GM23338 (cell line): Measurements from ENCODE around the gene MARK3. TPM values are rescaled to one million over a fixed set of nuclear protein-coding genes. Genes with fewer than 3 reads are reported as not detected.

Source experiments
- ATAC-seq: fragments of 200-7000 bp; cut with Tn5 transposase; 3 replicates; pipeline ENCODE4 v1.9.1; 2020
- DNase-seq: peaks from one replicate; pipeline ENCODE4 v3.0.0-alpha.2; 2015; ENCODE audit warnings: low spot score
- H2AFZ ChIP-seq: fragments of 200-600 bp; sonication (generic); 2 replicates; pipeline ENCODE4 v1.8.0; 2016; ENCODE audit warnings: antibody characterized with exemption, mild to moderate bottlenecking, moderate library complexity
- H3F3A ChIP-seq: fragments of 200-600 bp; sonication (generic); replicated peaks from 2 replicates; pipeline ENCODE4 v1.8.0; 2017; ENCODE audit warnings: antibody characterized with exemption, mixed run types, low read depth
- H3K27ac ChIP-seq: fragments of 200-600 bp; sonication (generic); 2 replicates; pipeline ENCODE4 v1.6.1; 2016; ENCODE audit warnings: low read depth
- H3K27me3 ChIP-seq: fragments of 200-600 bp; sonication (generic); 2 replicates; pipeline ENCODE4 v1.8.0; 2016; ENCODE audit warnings: mild to moderate bottlenecking, mixed run types, moderate library complexity; ENCODE audit not compliant: insufficient read depth
- H3K36me3 ChIP-seq: fragments of 200-600 bp; sonication (generic); 2 replicates; pipeline ENCODE4 v1.8.0; 2016; ENCODE audit warnings: mild to moderate bottlenecking; ENCODE audit not compliant: insufficient read depth
- H3K4me1 ChIP-seq: fragments of 200-600 bp; sonication (generic); 2 replicates; pipeline ENCODE4 v1.8.0; 2016; ENCODE audit warnings: mild to moderate bottlenecking, moderate library complexity; ENCODE audit not compliant: insufficient read depth
- H3K4me2 ChIP-seq: fragments of 200-600 bp; sonication (generic); 2 replicates; pipeline ENCODE4 v1.7.1; 2017; ENCODE audit warnings: mixed run types
- H3K4me3 ChIP-seq: fragments of 200-600 bp; sonication (generic); 2 replicates; pipeline ENCODE4 v1.6.1; 2016; ENCODE audit warnings: mixed run types
- H3K79me2 ChIP-seq: fragments of 200-600 bp; sonication (generic); replicated peaks from 2 replicates; pipeline ENCODE4 v1.8.0; 2017; ENCODE audit warnings: mild to moderate bottlenecking; ENCODE audit not compliant: insufficient read depth
- H3K9me2 ChIP-seq: fragments of 200-600 bp; sonication (generic); 2 replicates; pipeline ENCODE4 v1.8.0; 2017; ENCODE audit not compliant: insufficient read depth
- H4K20me1 ChIP-seq: fragments of 200-600 bp; sonication (generic); replicated peaks from 2 replicates; pipeline ENCODE4 v1.8.0; 2017; ENCODE audit warnings: mild to moderate bottlenecking; ENCODE audit not compliant: insufficient read depth
- H3K27ac Mint-ChIP-seq: 2 replicates; pipeline ENCODE4 v1.8.0; 2020; ENCODE audit warnings: inconsistent platforms, mild to moderate bottlenecking, moderate library complexity, mixed read lengths
- H3K27me3 Mint-ChIP-seq: 3 replicates; pipeline ENCODE4 v1.8.0; 2022; ENCODE audit warnings: low read depth, mild to moderate bottlenecking, moderate library complexity, mixed read lengths, inconsistent platforms; ENCODE audit not compliant: insufficient read depth, poor library complexity
- H3K36me3 Mint-ChIP-seq: 3 replicates; pipeline ENCODE4 v1.8.0; 2021; ENCODE audit warnings: low read depth, mild to moderate bottlenecking, inconsistent platforms, moderate library complexity, mixed read lengths
- H3K4me1 Mint-ChIP-seq: 3 replicates; pipeline ENCODE4 v1.8.0; 2020; ENCODE audit warnings: mild to moderate bottlenecking, inconsistent platforms, mixed read lengths
- H3K4me3 Mint-ChIP-seq: 3 replicates; pipeline ENCODE4 v1.8.0; 2021; ENCODE audit warnings: moderate library complexity, mild to moderate bottlenecking, inconsistent platforms, mixed read lengths
- H3K9me3 Mint-ChIP-seq: 3 replicates; pipeline ENCODE4 v1.8.0; 2020; ENCODE audit warnings: moderate library complexity, mild to moderate bottlenecking, inconsistent platforms, mixed read lengths
- CREB1 ChIP-seq: fragments of 250-450 bp; sonication (Bioruptor Pico); IDR thresholded peaks from 2 replicates; pipeline ENCODE4 v1.5.0; 2020; ENCODE audit warnings: low read depth, mild to moderate bottlenecking, moderate library complexity
- CTCF ChIP-seq, 2 experiments: fragments of 200-600 bp in 1 of 2; sonication (generic) in 1 of 2; conservative IDR thresholded peaks; 2 replicates each; pipeline versions ENCODE4 v1.5.1 to v1.6.1; 2016 to 2017; ENCODE audit warnings: antibody characterized with exemption in 2 of 2, low read depth in 2 of 2, mild to moderate bottlenecking in 2 of 2, moderate library complexity in 1 of 2
- ETS1 ChIP-seq: IDR thresholded peaks from 2 replicates; pipeline ENCODE4 v1.6.1; 2016; ENCODE audit warnings: antibody characterized with exemption
- EZH2 ChIP-seq: fragments of 200-600 bp; sonication (generic); IDR thresholded peaks from one replicate; pipeline ENCODE4 v1.8.0; 2017; ENCODE audit warnings: antibody characterized with exemption, mild to moderate bottlenecking, low read depth; ENCODE audit not compliant: unreplicated experiment
- EZH2phosphoT487 ChIP-seq: fragments of 200-600 bp; sonication (generic); IDR thresholded peaks from one replicate; pipeline ENCODE4 v1.8.1; 2018; ENCODE audit warnings: antibody characterized with exemption; ENCODE audit not compliant: unreplicated experiment
- JUNB ChIP-seq: IDR thresholded peaks from one replicate; pipeline ENCODE4 v1.6.1; 2016; ENCODE audit warnings: antibody characterized with exemption; ENCODE audit not compliant: unreplicated experiment
- NANOG ChIP-seq: IDR thresholded peaks from 2 replicates; pipeline ENCODE4 v1.6.1; 2016; ENCODE audit warnings: antibody characterized with exemption, borderline replicate concordance
- POLR2AphosphoS5 ChIP-seq: IDR thresholded peaks from 2 replicates; pipeline ENCODE4 v1.6.1; 2016; ENCODE audit warnings: antibody characterized with exemption, low read depth
- STAT1 ChIP-seq: IDR thresholded peaks from one replicate; pipeline ENCODE4 v1.6.1; 2016; ENCODE audit warnings: antibody characterized with exemption; ENCODE audit not compliant: unreplicated experiment
- ZNF114 ChIP-seq: fragments of 250-450 bp; sonication (Bioruptor Pico); IDR thresholded peaks from 2 replicates; pipeline ENCODE4 v1.5.0; 2020; ENCODE audit warnings: mild to moderate bottlenecking, moderate library complexity
- ZNF331 ChIP-seq: fragments of 250-450 bp; sonication (Bioruptor Pico); IDR thresholded peaks from 2 replicates; pipeline ENCODE4 v1.5.0; 2020; ENCODE audit warnings: low read depth, mild to moderate bottlenecking, moderate library complexity
- polyA plus RNA-seq: library from polyadenylated mRNA; unstranded; fragments of >200 nt; fragmentation: Nextera tagmentation; extraction: Ambion mirVana; gene quantifications from 2 replicates; pipeline ENCODE4 v1.2.1, GENCODE V29; 2016
- total RNA-seq: library from RNA; depleted of rRNA; stranded (reverse); fragments of >200 nt; shearing (Covaris generic); gene quantifications from 2 replicates; pipeline ENCODE4 v1.2.3, GENCODE V29; 2014
- TF ChIP-seq, protein P1 (sequence below): IDR thresholded peaks from one replicate; pipeline ENCODE4 v1.6.1; 2018; ENCODE audit warnings: antibody characterized with exemption; ENCODE audit not compliant: unreplicated experiment
- TF ChIP-seq, protein P2 (sequence below): fragments of 250-450 bp; sonication (Bioruptor Pico); IDR thresholded peaks from 2 replicates; pipeline ENCODE4 v1.5.0; 2020; ENCODE audit warnings: mild to moderate bottlenecking, moderate library complexity

The MARK3 gene
- total and polyA plus RNA-seq, 2 experiments from 2014 or later = 45.9 to 69.7 TPM

DNA sequence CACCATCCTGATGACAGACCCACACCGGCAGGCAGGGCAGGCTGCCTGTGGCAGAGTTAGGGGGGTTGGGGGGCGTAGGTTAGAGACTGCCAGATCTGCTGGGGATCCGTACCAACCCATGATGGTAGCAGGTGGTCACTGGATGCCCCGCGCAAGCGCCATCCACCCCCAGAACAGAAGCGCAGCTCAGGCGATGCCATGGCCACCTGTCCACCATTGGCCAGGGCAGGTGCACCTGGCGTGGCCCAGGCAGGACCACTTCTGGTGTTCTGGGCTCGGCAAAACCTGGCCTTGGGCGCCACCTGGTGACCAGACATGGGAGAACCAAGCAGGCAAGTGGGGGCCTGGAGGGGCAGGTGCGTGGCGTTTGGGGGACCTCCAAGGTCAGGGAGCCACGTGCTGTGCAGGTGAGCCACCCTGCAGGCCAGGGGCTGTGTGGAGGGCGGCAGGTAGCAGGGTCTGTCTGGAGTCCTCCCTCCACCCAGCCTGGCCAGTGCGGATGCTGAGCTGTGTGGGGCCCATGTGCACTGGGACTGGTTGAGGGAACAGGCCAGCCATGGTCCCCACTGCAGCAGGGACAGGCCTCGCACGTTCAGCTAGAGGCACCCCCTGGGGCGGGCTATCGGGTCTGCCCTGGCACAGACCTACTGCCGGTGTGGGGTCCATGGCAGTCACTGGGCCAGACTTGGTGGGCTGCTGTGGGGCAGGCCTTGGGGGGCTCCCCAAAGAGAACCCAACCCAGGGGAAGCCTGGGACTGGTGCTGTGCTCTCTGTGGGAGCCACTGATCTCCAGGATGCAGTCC is 161.6 kb downstream of the MARK3 start:
- Mint-ChIP-seq H3K4me3 (no peak overlapping the region), H3K4me1 (peaks cover 11% of the 10 kb centered on the region; the same call in 1 of the 3 replicates), H3K27ac (no peak overlapping the region), H3K9me3 (no peaks in the 10 kb centered on the region), H3K27me3 (peaks cover 13% of the 10 kb centered on the region), H3K36me3 (no peaks in the 10 kb centered on the region)
- TF ChIP-seq, protein P1, sequence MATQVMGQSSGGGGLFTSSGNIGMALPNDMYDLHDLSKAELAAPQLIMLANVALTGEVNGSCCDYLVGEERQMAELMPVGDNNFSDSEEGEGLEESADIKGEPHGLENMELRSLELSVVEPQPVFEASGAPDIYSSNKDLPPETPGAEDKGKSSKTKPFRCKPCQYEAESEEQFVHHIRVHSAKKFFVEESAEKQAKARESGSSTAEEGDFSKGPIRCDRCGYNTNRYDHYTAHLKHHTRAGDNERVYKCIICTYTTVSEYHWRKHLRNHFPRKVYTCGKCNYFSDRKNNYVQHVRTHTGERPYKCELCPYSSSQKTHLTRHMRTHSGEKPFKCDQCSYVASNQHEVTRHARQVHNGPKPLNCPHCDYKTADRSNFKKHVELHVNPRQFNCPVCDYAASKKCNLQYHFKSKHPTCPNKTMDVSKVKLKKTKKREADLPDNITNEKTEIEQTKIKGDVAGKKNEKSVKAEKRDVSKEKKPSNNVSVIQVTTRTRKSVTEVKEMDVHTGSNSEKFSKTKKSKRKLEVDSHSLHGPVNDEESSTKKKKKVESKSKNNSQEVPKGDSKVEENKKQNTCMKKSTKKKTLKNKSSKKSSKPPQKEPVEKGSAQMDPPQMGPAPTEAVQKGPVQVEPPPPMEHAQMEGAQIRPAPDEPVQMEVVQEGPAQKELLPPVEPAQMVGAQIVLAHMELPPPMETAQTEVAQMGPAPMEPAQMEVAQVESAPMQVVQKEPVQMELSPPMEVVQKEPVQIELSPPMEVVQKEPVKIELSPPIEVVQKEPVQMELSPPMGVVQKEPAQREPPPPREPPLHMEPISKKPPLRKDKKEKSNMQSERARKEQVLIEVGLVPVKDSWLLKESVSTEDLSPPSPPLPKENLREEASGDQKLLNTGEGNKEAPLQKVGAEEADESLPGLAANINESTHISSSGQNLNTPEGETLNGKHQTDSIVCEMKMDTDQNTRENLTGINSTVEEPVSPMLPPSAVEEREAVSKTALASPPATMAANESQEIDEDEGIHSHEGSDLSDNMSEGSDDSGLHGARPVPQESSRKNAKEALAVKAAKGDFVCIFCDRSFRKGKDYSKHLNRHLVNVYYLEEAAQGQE = no peak
- TF ChIP-seq POLR2AphosphoS5 (no peak), ETS1 (no peak), EZH2phosphoT487 (no peak), CTCF (conservative IDR thresholded peaks at IDR 0.05; ENCODE audit: low read depth in 2 of 2) (peak; percentile 84 to 99), ZNF331 (no peak), NANOG (no peak), CREB1 (CRISPR knock-in tag) (0 out of 2 replicates have a peak, but pooled peaks have one; percentile 18), JUNB (no peak), STAT1 (no peak), ZNF114 (CRISPR knock-in tag) (no peak), EZH2 (no peak)
- TF ChIP-seq, protein P2, sequence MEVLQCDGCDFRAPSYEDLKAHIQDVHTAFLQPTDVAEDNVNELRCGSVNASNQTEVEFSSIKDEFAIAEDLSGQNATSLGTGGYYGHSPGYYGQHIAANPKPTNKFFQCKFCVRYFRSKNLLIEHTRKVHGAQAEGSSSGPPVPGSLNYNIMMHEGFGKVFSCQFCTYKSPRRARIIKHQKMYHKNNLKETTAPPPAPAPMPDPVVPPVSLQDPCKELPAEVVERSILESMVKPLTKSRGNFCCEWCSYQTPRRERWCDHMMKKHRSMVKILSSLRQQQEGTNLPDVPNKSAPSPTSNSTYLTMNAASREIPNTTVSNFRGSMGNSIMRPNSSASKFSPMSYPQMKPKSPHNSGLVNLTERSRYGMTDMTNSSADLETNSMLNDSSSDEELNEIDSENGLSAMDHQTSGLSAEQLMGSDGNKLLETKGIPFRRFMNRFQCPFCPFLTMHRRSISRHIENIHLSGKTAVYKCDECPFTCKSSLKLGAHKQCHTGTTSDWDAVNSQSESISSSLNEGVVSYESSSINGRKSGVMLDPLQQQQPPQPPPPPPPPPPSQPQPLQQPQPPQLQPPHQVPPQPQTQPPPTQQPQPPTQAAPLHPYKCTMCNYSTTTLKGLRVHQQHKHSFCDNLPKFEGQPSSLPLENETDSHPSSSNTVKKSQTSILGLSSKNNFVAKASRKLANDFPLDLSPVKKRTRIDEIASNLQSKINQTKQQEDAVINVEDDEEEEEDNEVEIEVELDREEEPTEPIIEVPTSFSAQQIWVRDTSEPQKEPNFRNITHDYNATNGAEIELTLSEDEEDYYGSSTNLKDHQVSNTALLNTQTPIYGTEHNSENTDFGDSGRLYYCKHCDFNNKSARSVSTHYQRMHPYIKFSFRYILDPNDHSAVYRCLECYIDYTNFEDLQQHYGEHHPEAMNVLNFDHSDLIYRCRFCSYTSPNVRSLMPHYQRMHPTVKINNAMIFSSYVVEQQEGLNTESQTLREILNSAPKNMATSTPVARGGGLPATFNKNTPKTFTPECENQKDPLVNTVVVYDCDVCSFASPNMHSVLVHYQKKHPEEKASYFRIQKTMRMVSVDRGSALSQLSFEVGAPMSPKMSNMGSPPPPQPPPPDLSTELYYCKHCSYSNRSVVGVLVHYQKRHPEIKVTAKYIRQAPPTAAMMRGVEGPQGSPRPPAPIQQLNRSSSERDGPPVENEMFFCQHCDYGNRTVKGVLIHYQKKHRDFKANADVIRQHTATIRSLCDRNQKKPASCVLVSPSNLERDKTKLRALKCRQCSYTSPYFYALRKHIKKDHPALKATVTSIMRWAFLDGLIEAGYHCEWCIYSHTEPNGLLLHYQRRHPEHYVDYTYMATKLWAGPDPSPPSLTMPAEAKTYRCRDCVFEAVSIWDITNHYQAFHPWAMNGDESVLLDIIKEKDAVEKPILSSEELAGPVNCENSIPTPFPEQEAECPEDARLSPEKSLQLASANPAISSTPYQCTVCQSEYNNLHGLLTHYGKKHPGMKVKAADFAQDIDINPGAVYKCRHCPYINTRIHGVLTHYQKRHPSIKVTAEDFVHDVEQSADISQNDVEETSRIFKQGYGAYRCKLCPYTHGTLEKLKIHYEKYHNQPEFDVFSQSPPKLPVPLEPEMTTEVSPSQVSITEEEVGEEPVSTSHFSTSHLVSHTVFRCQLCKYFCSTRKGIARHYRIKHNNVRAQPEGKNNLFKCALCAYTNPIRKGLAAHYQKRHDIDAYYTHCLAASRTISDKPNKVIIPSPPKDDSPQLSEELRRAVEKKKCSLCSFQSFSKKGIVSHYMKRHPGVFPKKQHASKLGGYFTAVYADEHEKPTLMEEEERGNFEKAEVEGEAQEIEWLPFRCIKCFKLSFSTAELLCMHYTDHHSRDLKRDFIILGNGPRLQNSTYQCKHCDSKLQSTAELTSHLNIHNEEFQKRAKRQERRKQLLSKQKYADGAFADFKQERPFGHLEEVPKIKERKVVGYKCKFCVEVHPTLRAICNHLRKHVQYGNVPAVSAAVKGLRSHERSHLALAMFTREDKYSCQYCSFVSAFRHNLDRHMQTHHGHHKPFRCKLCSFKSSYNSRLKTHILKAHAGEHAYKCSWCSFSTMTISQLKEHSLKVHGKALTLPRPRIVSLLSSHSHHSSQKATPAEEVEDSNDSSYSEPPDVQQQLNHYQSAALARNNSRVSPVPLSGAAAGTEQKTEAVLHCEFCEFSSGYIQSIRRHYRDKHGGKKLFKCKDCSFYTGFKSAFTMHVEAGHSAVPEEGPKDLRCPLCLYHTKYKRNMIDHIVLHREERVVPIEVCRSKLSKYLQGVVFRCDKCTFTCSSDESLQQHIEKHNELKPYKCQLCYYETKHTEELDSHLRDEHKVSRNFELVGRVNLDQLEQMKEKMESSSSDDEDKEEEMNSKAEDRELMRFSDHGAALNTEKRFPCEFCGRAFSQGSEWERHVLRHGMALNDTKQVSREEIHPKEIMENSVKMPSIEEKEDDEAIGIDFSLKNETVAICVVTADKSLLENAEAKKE (CRISPR knock-in tag) = no peak
- Histone ChIP-seq H3K27me3 (no peaks in the 10 kb centered on the region), H3F3A (0 out of 2 replicates have a peak, but pooled peaks cover 3% of the 10 kb centered on the region), H4K20me1 (no peaks in the 10 kb centered on the region), H3K4me3 (no peak overlapping the region), H3K9me2 (no peaks in the 10 kb centered on the region), H2AFZ (no peak overlapping the region), H3K4me1 (peaks cover 16% of the 10 kb centered on the region), H3K27ac (no peak overlapping the region), H3K36me3 (no peaks in the 10 kb centered on the region), H3K4me2 (no peak overlapping the region), H3K79me2 (no peaks in the 10 kb centered on the region)
- ATAC-seq = peak; percentile 32
- peak; percentile 87 for DNase-seq
